SJSA1 (cell line): ENCODE results near the gene SHB. TPM values are rescaled to one million over a fixed set of nuclear protein-coding genes. Genes with fewer than 3 reads are reported as not detected.
A peak's percentile ranks its signal among the peaks of the same experiment; 100 is the strongest.

Source experiments
- DNase-seq, 2 experiments: peaks; one replicate each; pipeline ENCODE4 v3.0.0-alpha.2; 2015 to 2020; ENCODE audit warnings: low spot score in 2 of 2, low read depth in 1 of 2
- H3K27ac ChIP-seq: fragments of 250-450 bp; sonication (Bioruptor Pico); 2 replicates; pipeline ENCODE4 v1.5.1; 2020; ENCODE audit warnings: mild to moderate bottlenecking, moderate library complexity
- H3K27me3 ChIP-seq: fragments of 250-450 bp; sonication (Bioruptor Pico); replicated peaks from 2 replicates; pipeline ENCODE4 v1.5.1; 2020; ENCODE audit warnings: mild to moderate bottlenecking, moderate library complexity
- H3K36me3 ChIP-seq: fragments of 250-450 bp; sonication (Bioruptor Pico); 2 replicates; pipeline ENCODE4 v1.5.1; 2020; ENCODE audit warnings: mild to moderate bottlenecking
- H3K4me1 ChIP-seq: fragments of 250-450 bp; sonication (Bioruptor Pico); replicated peaks from 2 replicates; pipeline ENCODE4 v1.6.1; 2021; ENCODE audit warnings: mild to moderate bottlenecking
- H3K4me3 ChIP-seq: fragments of 250-450 bp; sonication (Bioruptor Pico); 2 replicates; pipeline ENCODE4 v1.5.1; 2020; ENCODE audit warnings: mild to moderate bottlenecking
- H3K9me3 ChIP-seq: fragments of 250-450 bp; sonication (Bioruptor Pico); replicated peaks from 2 replicates; pipeline ENCODE4 v1.5.1; 2020; ENCODE audit warnings: mild to moderate bottlenecking
- total RNA-seq: library from RNA; depleted of rRNA; stranded (reverse); fragments of >200 nt; shearing (Covaris generic); gene quantifications from 2 replicates; pipeline ENCODE4 v1.2.3, GENCODE V29; 2014; rRNA removed

Gene SHB
- 12.1 and 19.3 TPM in 2 replicates for total RNA-seq

GRCh38 chr9:38068701-38069628, at the start of gene SHB:
SHB (minus strand) TSS chr9:38069227; CDS start chr9:38068645, 582 bp downstream.
- peaks cover 44% of the 10 kb centered on the region for H3K4me1 ChIP-seq

GRCh38 chr9:38117651-38118050, 48.6 kb upstream of the SHB start:
- no peaks in the 10 kb centered on the region for H3K36me3 ChIP-seq
- H3K27me3 ChIP-seq = no peaks in the 10 kb centered on the region
- no peak overlapping the region for H3K27ac ChIP-seq
- no peaks in the 10 kb centered on the region for H3K9me3 ChIP-seq
- no peak overlapping the region for H3K4me3 ChIP-seq
- no peak for DNase-seq
- H3K4me1 ChIP-seq = no peaks in the 10 kb centered on the region

More at GRCh38 chr9:38068701-38069628, at the start of gene SHB:
- H3K9me3 ChIP-seq = no peaks in the 10 kb centered on the region
- DNase-seq = peak; percentile 65 to 71
- no peaks in the 10 kb centered on the region for H3K27me3 ChIP-seq
- peak within 1 kb of the TSS; percentile 96 for H3K4me3 ChIP-seq
- peaks cover 34% of the 10 kb centered on the region for H3K36me3 ChIP-seq
- peak within 1 kb of the TSS; percentile 97 for H3K27ac ChIP-seq

DNA sequence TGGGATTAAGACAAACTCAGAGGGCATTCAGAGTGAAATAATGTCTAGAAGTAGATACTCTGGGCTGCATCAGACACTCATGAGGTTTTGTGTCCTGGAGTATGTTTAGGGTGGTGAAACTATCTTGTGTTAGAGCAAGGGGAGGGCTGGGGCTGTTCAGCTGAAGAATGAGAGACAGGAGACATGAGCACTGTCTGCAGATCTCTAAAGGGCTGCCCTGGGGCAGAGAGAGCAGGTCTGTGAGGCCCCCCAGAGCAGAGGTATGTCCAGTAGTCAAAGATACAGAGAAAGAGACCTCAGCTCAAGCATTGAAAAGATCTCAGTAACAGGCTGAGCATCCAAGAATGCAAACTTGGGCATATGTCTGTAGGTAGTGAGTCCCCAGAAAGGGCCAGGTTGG, 45.9 kb upstream of the SHB start:
- no peaks in the 10 kb centered on the region for H3K9me3 ChIP-seq
- DNase-seq = no peak
- H3K4me3 ChIP-seq = no peak overlapping the region
- no peaks in the 10 kb centered on the region for H3K36me3 ChIP-seq
- no peaks in the 10 kb centered on the region for H3K4me1 ChIP-seq
- no peak overlapping the region for H3K27ac ChIP-seq
- H3K27me3 ChIP-seq = no peaks in the 10 kb centered on the region

- Histone ChIP-seq H3K27ac (no peak overlapping the region), H3K4me1 (no peaks in the 10 kb centered on the region), H3K27me3 (no peaks in the 10 kb centered on the region), H3K9me3 (no peaks in the 10 kb centered on the region), H3K4me3 (no peak overlapping the region), H3K36me3 (no peaks in the 10 kb centered on the region)
- no peak for DNase-seq
Observed at GRCh38 chr9:38112456-38112855, 43.4 kb upstream of the SHB start.

- no peak for DNase-seq
- H3K9me3 ChIP-seq = no peaks in the 10 kb centered on the region
Observed at GRCh38 chr9:38112049-38112448, 43.0 kb upstream of the SHB start.

GRCh38 chr9:38110476-38110875, 41.4 kb upstream of the SHB start:
- Histone ChIP-seq H3K4me3 (no peak overlapping the region), H3K4me1 (no peaks in the 10 kb centered on the region), H3K36me3 (no peaks in the 10 kb centered on the region), H3K27ac (no peak overlapping the region), H3K9me3 (no peaks in the 10 kb centered on the region), H3K27me3 (no peaks in the 10 kb centered on the region)
- DNase-seq = no peak

More at GRCh38 chr9:38112049-38112448, 43.0 kb upstream of the SHB start:
- no peak overlapping the region for H3K4me3 ChIP-seq
- H3K36me3 ChIP-seq = no peaks in the 10 kb centered on the region
- no peaks in the 10 kb centered on the region for H3K4me1 ChIP-seq
- H3K27me3 ChIP-seq = no peaks in the 10 kb centered on the region
- H3K27ac ChIP-seq = no peak overlapping the region

DNA sequence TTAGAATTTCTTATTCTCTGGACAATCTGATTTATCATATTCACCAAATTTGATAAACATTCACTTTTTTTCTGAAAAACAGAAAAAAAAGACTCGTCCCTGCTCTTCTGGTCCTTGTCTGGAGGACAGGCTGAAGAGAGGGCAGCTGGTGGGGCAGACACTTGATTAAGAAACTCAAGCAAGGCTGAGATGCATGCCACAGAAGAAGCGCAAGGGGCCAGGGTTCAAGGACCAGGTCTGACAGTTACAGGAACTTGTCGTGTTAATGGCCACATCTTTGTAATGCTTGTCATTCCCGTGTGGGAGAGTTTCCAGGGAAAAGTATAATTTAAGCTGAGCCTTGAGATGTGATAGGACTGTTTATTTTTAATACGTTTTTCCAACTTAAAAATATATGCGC, 40.6 kb upstream of the SHB start:
- H3K4me1 ChIP-seq = no peaks in the 10 kb centered on the region
- H3K36me3 ChIP-seq = no peaks in the 10 kb centered on the region
- no peak overlapping the region for H3K4me3 ChIP-seq
- no peak for DNase-seq
- no peaks in the 10 kb centered on the region for H3K9me3 ChIP-seq
- H3K27me3 ChIP-seq = no peaks in the 10 kb centered on the region
- H3K27ac ChIP-seq = no peak overlapping the region

GRCh38 chr9:38108326-38108725, 39.3 kb upstream of the SHB start:
- no peaks in the 10 kb centered on the region for H3K9me3 ChIP-seq

DNA sequence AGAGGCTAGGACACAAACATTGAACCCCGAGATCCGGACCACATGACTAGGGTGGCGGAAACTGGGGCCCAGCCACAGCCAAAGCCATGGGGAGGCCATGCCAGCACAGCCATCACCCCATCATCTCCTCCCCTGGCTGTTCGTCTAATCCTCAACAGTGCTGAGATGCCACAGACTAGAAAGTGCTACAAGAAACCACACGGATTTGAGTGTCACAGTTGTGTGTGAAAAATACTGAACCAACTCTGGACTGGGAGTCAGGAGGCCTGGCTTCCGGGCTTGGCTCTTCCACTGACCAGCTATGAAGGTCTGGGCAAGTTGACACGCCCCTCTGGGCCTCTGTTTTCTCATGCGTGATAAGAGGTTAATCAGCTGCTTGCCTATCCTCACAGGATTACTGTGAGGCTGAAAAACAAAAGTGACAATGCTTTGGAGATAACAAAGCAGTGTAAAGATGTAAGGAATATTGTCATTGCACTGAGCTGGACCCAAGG, 38.8 kb upstream of the SHB start:
- H3K9me3 ChIP-seq = no peaks in the 10 kb centered on the region
- H3K4me3 ChIP-seq = no peak overlapping the region
- DNase-seq = no peak
- no peaks in the 10 kb centered on the region for H3K4me1 ChIP-seq
- no peaks in the 10 kb centered on the region for H3K36me3 ChIP-seq
- H3K27me3 ChIP-seq = no peaks in the 10 kb centered on the region
- no peak overlapping the region for H3K27ac ChIP-seq

More at GRCh38 chr9:38108326-38108725, 39.3 kb upstream of the SHB start:
- no peak for DNase-seq
- Histone ChIP-seq H3K27me3 (no peaks in the 10 kb centered on the region), H3K4me1 (no peaks in the 10 kb centered on the region), H3K36me3 (no peaks in the 10 kb centered on the region), H3K27ac (no peak overlapping the region), H3K4me3 (no peak overlapping the region)

- no peaks in the 10 kb centered on the region for H3K27me3 ChIP-seq
- no peak for DNase-seq
- no peaks in the 10 kb centered on the region for H3K4me1 ChIP-seq
Observed at GRCh38 chr9:38107405-38107804, 38.4 kb upstream of the SHB start.

DNA sequence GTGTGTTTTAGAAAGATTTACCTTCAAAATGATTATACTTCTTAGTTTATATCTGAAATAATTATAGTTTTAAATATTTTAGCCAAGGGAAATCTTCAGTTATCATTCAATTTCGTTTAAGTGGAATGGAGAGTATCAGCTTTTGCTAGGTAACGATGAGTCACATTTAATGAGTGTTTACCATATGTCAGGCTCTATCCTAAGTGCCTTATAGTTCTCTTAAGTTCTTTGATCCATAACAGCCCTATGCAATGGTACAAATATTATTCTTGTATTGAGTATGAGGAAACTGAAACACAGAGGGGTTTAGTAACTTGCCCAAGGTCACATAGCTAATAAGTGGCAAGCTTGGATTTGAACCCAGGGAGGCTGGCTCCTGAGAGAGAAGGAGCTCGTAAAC, 37.5 kb upstream of the SHB start:
- H3K27ac ChIP-seq = no peak overlapping the region
- H3K4me3 ChIP-seq = no peak overlapping the region
- DNase-seq = no peak
- H3K4me1 ChIP-seq = no peaks in the 10 kb centered on the region
- H3K36me3 ChIP-seq = no peaks in the 10 kb centered on the region
- H3K9me3 ChIP-seq = no peaks in the 10 kb centered on the region
- no peaks in the 10 kb centered on the region for H3K27me3 ChIP-seq

More at GRCh38 chr9:38107405-38107804, 38.4 kb upstream of the SHB start:
- H3K36me3 ChIP-seq = no peaks in the 10 kb centered on the region
- H3K4me3 ChIP-seq = no peak overlapping the region
- no peaks in the 10 kb centered on the region for H3K9me3 ChIP-seq
- no peak overlapping the region for H3K27ac ChIP-seq

DNA sequence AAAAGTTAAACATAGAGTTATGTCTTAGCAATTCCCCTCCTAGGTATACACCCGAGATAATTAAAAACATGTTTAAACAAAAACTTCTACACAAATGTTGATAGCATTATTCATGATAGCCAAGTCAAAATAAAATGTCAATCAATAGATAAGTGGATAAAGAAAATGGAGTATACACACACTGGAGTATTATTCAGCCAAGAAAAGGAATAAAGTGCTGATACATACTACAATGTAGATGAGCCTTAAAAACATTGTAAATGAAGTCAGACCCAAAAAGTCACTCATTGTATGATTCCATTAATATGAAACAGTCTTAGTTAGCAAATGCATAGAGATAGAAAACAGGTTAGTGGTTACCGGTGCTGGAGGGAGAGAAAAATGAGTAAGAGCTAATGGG, 34.3 kb upstream of the SHB start:
- Histone ChIP-seq H3K36me3 (no peaks in the 10 kb centered on the region), H3K4me1 (no peaks in the 10 kb centered on the region), H3K27me3 (no peaks in the 10 kb centered on the region), H3K9me3 (no peaks in the 10 kb centered on the region), H3K27ac (no peak overlapping the region), H3K4me3 (no peak overlapping the region)
- no peak for DNase-seq

- Histone ChIP-seq H3K27ac (no peak overlapping the region), H3K36me3 (no peaks in the 10 kb centered on the region), H3K27me3 (no peaks in the 10 kb centered on the region), H3K4me1 (no peaks in the 10 kb centered on the region), H3K9me3 (no peaks in the 10 kb centered on the region), H3K4me3 (no peak overlapping the region)
- no peak for DNase-seq
Observed at GRCh38 chr9:38101423-38101822, 32.4 kb upstream of the SHB start.

- H3K36me3 ChIP-seq = no peaks in the 10 kb centered on the region
- H3K4me3 ChIP-seq = no peak overlapping the region
- no peaks in the 10 kb centered on the region for H3K4me1 ChIP-seq
- H3K27me3 ChIP-seq = no peaks in the 10 kb centered on the region
- DNase-seq = no peak
- no peaks in the 10 kb centered on the region for H3K9me3 ChIP-seq
- no peak overlapping the region for H3K27ac ChIP-seq
Observed at GRCh38 chr9:38096238-38096805, 27.3 kb upstream of the SHB start.
